Measurements from ENCODE around the gene ACYP1.

DNA sequence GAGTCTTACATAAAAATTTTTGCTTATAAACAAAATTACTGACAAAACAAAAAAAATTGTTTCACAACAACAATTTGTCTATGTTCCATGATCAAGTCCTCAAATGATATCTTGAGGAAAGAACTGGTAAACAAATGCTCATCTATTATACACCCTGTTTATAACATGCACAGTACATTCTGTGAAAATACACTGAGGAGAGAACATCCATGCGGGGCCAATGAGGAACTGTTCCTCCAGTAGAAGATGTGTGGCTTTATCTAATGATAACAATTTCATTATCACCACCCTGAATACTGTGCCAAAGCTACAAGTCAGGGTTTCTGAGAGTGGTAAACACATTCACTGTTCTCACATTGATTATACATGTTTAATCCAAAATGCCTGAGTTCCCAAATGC is 23.3 kb downstream of the ACYP1 start:
- TF ChIP-seq CTCF (conservative IDR thresholded peaks at IDR 0.05; ENCODE audit: low read depth, low read length) (no peak), EZH2 (IDR thresholded peaks at IDR 0.05; ENCODE audit: low read length, unreplicated experiment) (no peak), EZH2phosphoT487 (IDR thresholded peaks at IDR 0.05; ENCODE audit: borderline replicate concordance, low read length) (no peak)
